Stimulated activated CD4-positive, alpha-beta T cell treated with anti-CD3 and anti-CD28 coated beads, Interleukin-4, amount 100 ng/mL, for 24 hours (primary cell): ENCODE data around the gene CDH13.

Source experiments
- DNase-seq: peaks from one replicate; pipeline ENCODE4 v3.0.0-alpha.2; 2020

CDH13 gene

GRCh38 chr16:82626791-82627261 lies at the start of gene CDH13:
CDH13 (plus strand) TSS chr16:82626969.
- no peak for DNase-seq

DNA sequence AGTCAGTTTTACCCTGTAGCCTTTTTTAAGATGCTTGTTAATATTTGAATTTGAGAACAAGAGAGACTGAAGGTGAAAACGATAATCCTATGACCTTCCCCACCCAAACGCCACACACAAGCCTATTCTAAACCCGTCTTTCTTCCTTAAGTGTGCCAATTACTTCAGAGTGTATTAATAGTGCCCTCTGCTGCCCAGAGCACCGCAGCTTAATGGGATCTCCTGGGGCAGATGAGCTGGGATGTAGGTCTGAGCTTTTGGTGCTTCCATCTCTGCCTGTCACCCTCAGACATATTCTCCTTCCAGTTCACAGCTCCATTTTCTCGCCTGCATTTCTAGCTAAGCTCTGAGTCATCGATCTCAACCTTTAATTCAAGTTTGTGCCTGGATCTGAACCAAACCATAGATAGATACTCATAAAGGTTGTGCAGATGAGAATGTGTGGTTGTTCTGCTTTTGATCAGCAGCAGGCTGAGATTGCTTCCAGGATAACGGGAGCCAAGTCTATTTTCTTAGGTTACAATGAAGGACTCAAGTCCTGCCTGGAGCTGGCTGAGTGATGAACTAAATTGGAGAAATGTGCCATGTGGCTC lies 46.4 kb upstream of the CDH13 start:
- DNase-seq = no peak

DNA sequence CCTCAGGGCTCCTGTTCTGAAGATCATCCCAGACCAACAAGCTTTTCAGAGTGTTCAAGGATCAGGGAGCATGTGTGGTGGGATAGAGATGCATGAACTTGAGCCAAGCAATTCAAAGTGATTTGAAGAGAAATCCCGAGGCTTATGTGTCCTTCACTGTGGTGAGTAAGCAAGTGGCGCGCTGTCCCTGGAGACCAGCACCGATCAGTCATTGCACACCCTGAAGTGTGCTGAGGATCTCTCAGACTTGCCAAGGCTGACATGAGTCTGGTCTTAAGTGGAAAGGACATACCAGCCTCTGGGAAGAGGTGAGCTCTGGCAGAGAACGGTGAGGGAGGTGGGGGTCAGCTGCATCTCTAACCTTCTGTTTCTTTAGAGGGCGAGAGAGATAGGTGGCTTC lies 43.8 kb upstream of the CDH13 start:
- no peak for DNase-seq

DNA sequence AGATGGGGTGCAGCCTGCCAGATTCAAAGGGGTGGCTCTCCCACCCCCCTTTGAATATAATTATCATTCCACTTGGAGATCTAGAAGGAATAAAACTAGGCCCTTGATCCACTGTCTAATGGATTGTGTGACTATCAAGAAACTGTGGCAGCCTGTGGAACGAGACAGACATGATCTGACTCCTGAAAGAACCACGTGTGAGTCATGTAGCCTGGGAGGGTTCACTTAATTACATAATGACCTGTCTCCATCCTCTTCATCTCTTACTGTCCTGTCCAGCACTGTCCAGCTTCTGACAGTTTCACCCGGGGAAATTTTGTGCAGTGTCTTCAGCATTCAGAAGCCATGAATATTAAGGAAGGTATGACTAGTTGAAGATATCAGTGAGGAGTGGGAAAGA lies 43.3 kb upstream of the CDH13 start:
- no peak for DNase-seq

- no peak for DNase-seq
Measured at GRCh38 chr16:82584553-82585152, 42.1 kb upstream of the CDH13 start.

DNA sequence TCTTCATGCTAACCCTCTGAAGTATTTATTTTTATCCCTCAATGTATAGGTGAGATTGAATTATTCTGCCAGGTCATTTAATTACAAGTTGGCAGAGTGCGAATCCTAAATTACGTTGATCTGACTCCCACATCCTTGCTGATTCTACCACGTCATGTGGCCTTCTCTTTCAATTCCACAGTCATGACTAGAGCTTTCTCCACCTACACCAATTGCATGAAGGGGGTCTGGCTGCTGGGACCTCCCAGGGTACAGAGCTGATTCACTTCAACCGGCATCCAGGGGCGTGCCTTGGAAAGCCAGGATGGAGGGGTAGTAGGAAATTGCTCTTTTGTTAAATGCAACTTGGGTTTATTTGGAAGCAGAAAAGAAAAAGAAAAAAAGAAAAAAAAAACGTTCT lies 41.1 kb upstream of the CDH13 start:
- DNase-seq = no peak

- no peak for DNase-seq
Measured at GRCh38 chr16:82586130-82586529, 40.6 kb upstream of the CDH13 start.

DNA sequence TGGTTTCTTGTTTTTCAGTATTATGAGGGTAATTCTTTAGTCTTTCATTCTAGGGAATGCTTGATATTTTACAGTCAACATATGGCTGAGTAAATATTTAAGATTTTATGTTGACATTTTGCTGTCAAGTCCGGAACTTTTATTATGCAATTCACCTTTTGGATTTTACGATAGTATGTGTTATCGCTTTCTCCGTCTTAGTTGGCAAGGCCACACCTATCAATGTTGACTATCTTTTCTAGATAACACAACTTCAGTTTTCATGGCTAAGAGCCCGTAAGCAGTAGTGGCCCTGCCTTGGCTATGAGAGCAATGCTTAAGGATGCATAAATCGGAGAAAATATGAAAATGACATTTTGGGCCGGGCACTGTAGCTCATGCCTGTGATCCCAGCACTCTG lies 39.5 kb upstream of the CDH13 start:
- DNase-seq = no peak

DNA sequence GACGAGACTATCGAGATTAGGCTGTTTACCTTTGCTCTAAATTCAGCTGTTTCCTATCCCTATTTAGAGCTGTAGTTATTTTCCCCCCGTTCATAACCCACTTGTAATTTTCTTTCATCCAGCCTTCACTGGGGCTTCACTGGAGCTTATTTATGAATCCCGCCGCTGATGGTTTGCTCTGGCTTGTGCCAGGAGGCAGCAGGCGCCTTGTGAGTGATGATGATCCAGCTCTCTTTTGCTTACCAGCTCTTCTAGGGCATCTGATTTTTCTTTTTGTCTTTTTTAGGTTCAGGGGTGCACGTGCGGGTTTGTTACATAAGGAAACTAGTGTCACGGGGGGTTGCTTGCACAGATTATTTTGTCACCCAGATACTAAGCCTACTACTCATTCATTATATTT lies 37.4 kb upstream of the CDH13 start:
- no peak for DNase-seq

DNA sequence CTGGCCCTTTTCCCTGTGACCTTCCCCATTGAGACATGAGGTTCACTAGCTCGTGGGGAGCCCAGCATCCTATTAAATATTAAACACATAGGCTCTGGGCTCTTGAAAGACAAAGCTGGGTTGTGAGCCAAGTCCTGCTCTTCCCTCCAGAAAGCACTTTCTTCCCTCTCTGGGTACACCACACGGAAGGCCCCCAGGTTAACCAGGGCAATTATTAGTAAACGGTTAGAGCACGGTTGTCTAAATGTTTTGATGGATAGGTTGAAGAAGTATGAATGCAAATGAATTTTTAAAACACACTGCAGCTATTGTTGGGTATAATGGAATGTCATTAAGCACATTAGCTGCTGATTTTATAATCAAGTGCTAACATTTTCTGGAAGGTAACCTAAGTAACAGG lies 32.7 kb upstream of the CDH13 start:
- DNase-seq = no peak

DNA sequence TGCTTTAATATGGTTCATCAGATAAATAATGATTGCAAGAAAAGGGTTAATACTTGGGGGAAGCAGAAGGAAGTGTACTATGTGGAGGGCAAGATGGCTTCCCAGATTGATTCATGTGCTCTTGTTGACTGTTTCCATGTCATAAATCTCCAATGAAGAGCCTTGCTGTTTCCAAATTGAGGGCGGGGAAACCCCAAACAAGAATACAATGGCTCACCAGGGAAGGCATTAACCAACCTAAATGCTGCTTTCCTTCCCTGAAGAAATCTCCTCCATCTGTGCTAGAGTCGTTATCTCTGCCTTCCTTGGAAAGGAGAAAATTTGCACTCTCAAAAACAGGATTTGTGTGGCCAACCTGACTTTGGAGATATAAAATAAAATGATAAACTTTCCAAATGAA lies 28.0 kb upstream of the CDH13 start:
- DNase-seq = no peak

DNA sequence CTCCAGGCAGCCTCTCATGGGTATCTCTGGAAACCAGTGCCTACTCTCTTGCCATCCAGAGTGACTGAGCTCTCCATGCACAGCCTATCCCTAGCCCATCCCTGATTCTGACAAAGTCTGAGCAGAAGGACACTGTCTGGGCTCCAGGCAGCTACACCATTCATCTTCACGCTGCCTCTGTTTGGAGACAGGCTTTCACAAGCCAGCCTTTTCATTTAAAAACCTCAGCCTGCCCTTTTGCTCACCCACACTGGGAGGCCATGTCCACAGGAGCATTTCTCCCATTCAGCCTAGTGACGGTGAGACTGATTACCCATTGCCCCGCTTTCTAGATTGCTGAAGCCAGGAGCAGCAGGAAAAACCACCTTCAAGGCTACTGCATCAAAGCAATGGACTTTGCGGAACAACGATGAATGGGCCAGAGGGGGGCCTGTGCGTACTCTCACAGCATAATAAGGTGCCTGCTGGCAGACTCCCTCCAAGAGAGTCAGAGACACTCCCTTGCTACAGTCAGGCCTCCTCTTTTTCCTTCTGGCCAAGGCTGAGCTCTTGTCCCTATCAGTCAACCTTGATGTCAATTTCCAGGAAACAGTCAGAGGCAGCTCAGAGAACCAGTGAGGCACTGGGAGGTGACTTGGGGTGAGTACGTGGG lies 24.7 kb upstream of the CDH13 start:
- DNase-seq = no peak

DNA sequence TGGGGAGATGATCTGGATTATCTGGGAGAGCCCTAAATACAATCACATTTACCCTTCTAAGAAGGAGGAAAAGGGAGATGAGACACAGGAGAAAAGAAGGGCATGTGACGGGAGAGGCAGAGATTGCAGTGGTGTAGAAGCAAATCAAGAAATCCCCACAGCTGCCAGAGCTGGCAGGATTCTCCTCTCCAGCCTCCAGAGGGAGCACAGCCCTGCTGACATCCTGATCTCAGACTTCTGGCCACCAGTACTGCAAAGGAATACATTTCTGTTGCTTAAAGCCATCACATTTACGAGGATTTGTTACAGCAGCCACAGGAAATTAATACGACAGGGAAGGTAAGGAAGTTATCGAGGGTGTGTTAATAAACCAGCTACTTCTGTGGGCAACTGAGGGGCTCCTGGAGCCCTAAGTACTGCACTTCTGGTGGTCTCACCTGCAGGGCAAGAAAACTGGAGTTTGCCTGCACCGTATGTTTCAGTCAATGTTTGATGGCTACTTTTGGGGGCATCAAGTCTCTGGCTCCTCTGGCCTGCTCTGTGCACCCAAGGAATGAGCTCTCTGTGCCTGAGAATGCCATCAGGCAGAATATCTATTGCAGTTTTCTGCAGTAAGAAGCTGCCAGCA lies 22.9 kb upstream of the CDH13 start:
- no peak for DNase-seq

- DNase-seq = no peak
Measured at GRCh38 chr16:82605076-82605475, 21.7 kb upstream of the CDH13 start.

DNA sequence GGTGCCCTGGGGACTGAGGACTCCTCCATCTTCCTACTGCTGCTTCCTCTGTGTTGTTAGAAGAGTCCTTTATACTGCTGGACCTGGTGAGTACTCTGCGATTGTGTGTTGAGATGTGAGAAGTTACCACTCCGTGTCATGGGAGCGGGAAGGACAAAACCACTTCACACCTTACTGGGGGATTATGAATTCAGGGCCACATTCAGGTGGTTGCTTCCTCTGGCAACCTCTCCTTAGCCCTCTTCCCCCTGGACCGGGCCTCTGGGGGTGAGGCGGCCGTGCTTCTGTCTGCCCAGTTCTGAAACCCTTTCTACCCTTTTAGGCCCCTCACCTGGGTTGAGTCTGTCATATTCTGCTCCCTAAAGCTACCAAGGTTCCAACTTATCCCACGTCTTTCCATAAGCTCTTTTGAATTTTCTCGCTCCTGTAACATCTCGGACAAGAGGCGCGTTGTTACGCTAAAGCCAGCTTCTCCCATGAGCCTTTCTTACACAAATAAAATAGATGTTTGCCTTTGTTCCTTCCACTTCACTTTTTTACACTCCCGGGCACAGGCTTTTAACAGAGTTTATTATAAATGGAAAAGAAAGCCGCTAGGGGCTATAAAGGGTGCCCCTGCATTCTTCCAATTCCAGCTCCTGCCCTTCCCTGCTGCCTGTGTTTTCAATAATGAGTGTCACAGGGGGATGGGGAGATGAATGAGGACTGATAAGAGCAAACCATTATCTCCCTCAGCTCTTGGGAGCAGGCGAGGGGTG lies 20.7 kb upstream of the CDH13 start:
- no peak for DNase-seq

- DNase-seq = no peak
Measured at GRCh38 chr16:82609140-82609539, 17.6 kb upstream of the CDH13 start.

- DNase-seq = no peak
Measured at GRCh38 chr16:82612263-82612662, 14.5 kb upstream of the CDH13 start.

DNA sequence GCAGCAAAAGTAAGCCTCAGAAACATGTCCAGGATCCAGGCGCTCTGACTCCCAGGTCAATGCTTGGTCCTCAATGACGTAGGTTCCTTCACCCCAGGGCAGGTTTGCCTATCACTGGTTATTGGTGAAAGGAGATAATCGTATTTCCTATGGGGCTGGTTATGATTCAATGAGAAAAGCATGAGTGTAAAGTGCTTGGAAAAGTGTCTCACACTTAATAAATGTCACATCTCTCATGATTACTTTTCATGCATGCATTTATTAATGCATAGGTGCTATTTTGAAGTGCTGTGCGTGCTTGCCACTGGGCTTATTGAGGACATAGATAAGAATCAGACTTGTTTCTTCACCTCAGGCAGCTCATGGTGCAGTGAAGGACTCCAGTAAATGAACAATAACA lies 10.4 kb upstream of the CDH13 start:
- DNase-seq = no peak

GRCh38 chr16:82621781-82622180 lies 5.0 kb upstream of the CDH13 start:
- no peak for DNase-seq

DNA sequence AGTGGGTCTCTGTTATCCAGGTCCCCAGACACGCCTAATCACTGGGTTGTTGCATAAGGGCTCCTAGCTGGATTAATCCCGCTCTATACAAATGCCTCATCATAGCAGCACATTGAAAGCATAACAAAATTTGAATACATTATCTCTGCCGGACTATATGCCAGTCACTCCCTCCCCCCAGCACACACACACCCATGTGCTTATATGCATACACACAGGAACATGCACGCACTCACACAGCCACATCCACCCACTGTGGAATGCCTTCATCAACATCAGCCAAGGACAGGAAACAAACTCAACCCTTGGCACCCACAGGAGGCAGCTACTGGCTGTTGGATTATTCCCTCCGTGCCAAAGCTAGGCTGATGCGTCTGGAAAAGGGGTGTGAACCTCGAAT lies 3.5 kb upstream of the CDH13 start:
- no peak for DNase-seq

- no peak for DNase-seq
Measured at GRCh38 chr16:82625066-82625968, 1.5 kb upstream of the CDH13 start.

GRCh38 chr16:82628088-82628423 lies 1.3 kb downstream of the CDH13 start:
- DNase-seq = no peak
